HFFc6 (cell line): ENCODE measurements around the gene EXOC3L1. TPM values are rescaled to one million over a fixed set of nuclear protein-coding genes. Genes with fewer than 3 reads are reported as not detected.

ENCODE experiments used
- DNase-seq: peaks from one replicate; pipeline ENCODE4 v3.0.0-alpha.2; 2018
- H3K27ac Mint-ChIP-seq: 2 replicates; pipeline ENCODE4 v1.8.0; 2020; ENCODE audit warnings: mild to moderate bottlenecking, mixed read lengths
- H3K27me3 Mint-ChIP-seq: 2 replicates; pipeline ENCODE4 v1.8.0; 2021; ENCODE audit warnings: mild to moderate bottlenecking, moderate library complexity, mixed read lengths; ENCODE audit not compliant: insufficient read depth
- H3K36me3 Mint-ChIP-seq: 2 replicates; pipeline ENCODE4 v1.8.0; 2021; ENCODE audit warnings: low read depth, mixed read lengths
- H3K4me1 Mint-ChIP-seq: 2 replicates; pipeline ENCODE4 v1.8.0; 2020; ENCODE audit warnings: low read depth, mixed read lengths
- H3K4me3 Mint-ChIP-seq: 2 replicates; pipeline ENCODE4 v1.8.0; 2020; ENCODE audit warnings: mild to moderate bottlenecking, moderate library complexity, mixed read lengths
- H3K9me3 Mint-ChIP-seq: 2 replicates; pipeline ENCODE4 v1.8.0; 2020; ENCODE audit warnings: mild to moderate bottlenecking, mixed read lengths
- CTCF ChIP-seq: fragments of 200-600 bp; sonication (generic); IDR thresholded peaks from 2 replicates; pipeline ENCODE4 v1.5.0; 2021; ENCODE audit warnings: antibody characterized with exemption, mild to moderate bottlenecking
- total RNA-seq, 6 experiments: library from RNA; stranded (reverse); fragmentation: NEBNext Ultra II Directional; extraction: Animal tissue kit (Norgen Biotek cat#: 25700); gene quantifications; 2 replicates in 1 of 6; 3 replicates in 5 of 6; pipeline ENCODE4 v1.2.3, GENCODE V29; 2021

Gene EXOC3L1
- total RNA-seq, 6 experiments from 2014 or later = 0.18 TPM; not detected in 5

GRCh38 chr16:67174706-67175231 lies 15.2 kb downstream of the EXOC3L1 start:
- peaks cover 26% of the 10 kb centered on the region for H3K4me1 Mint-ChIP-seq
- H3K9me3 Mint-ChIP-seq = no peaks in the 10 kb centered on the region
- H3K36me3 Mint-ChIP-seq = peaks cover 4% of the 10 kb centered on the region; the same call in 1 of the 2 replicates
- no peaks in the 10 kb centered on the region; the same call in 1 of the 2 replicates for H3K27me3 Mint-ChIP-seq
- DNase-seq = no peak
- no peak overlapping the region for H3K27ac Mint-ChIP-seq
- H3K4me3 Mint-ChIP-seq = 0 out of 2 replicates have a peak overlapping the region, but pooled peaks have one; percentile 90
- TF ChIP-seq CTCF = no peak

GRCh38 chr16:67173808-67174705 lies 15.9 kb downstream of the EXOC3L1 start:
- Mint-ChIP-seq H3K36me3 (peaks cover 4% of the 10 kb centered on the region; the same call in 1 of the 2 replicates), H3K4me3 (peak overlapping the region; percentile 90), H3K27ac (peak overlapping the region; percentile 90), H3K27me3 (no peaks in the 10 kb centered on the region; the same call in 1 of the 2 replicates), H3K4me1 (peaks cover 33% of the 10 kb centered on the region), H3K9me3 (no peaks in the 10 kb centered on the region)
- TF ChIP-seq CTCF = peak; percentile 58
- peak; percentile 85 for DNase-seq

DNA sequence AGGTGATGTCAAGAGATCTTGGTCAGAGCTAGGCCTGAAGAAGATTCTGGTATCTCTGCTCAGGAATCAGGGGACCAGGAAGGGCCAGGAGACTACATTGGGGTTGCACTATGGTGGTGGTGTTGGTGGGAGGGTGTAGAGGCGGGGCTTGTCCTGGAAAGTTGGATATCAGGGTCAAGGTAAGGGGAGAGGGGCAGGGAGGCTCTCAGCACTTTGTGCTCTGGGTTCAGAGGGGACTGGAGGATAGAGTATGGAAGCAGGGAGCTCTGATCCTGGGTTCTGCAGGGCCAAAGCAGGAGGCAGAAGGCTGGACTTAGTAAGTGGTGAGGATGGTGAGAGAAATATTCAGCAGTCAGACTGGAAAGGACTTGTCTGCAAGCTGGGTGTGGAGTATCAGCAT lies 16.6 kb downstream of the EXOC3L1 start:
- Mint-ChIP-seq H3K27ac (peak overlapping the region; percentile 90), H3K4me3 (peak overlapping the region; percentile 90), H3K27me3 (no peaks in the 10 kb centered on the region; the same call in 1 of the 2 replicates), H3K4me1 (peaks cover 33% of the 10 kb centered on the region), H3K9me3 (no peaks in the 10 kb centered on the region), H3K36me3 (no peaks in the 10 kb centered on the region)
- DNase-seq = no peak
- no peak for TF ChIP-seq CTCF

- peak overlapping the region; percentile 89 for H3K27ac Mint-ChIP-seq
- H3K36me3 Mint-ChIP-seq = no peaks in the 10 kb centered on the region
- no peak for TF ChIP-seq CTCF
- peaks cover 33% of the 10 kb centered on the region for H3K4me1 Mint-ChIP-seq
- no peaks in the 10 kb centered on the region for H3K9me3 Mint-ChIP-seq
- no peak for DNase-seq
- peak overlapping the region; percentile 92 for H3K4me3 Mint-ChIP-seq
- peaks cover under 1% of the 10 kb centered on the region; the same call in 1 of the 2 replicates for H3K27me3 Mint-ChIP-seq
Observed at GRCh38 chr16:67170949-67171649, 18.8 kb downstream of the EXOC3L1 start.

GRCh38 chr16:67170168-67170948 lies 19.6 kb downstream of the EXOC3L1 start, which contains the start of gene NOL3:
Gene NOL3, plus strand, starts transcription at chr16:67170538.
- no peaks in the 10 kb centered on the region for H3K9me3 Mint-ChIP-seq
- H3K27ac Mint-ChIP-seq = peak within 1 kb of the TSS; percentile 89
- TF ChIP-seq CTCF = no peak
- H3K4me1 Mint-ChIP-seq = peaks cover 33% of the 10 kb centered on the region
- peak; percentile 62 for DNase-seq
- H3K27me3 Mint-ChIP-seq = 0 out of 2 replicates have a peak, but pooled peaks cover 3% of the 10 kb centered on the region
- no peaks in the 10 kb centered on the region for H3K36me3 Mint-ChIP-seq
- peak within 1 kb of the TSS; percentile 92 for H3K4me3 Mint-ChIP-seq
